K562 (cell line): Measurements from ENCODE around the gene APOC1. TPM values are rescaled to one million over a fixed set of nuclear protein-coding genes. Genes with fewer than 3 reads are reported as not detected.

Source experiments
- ARID1B ChIP-seq: fragments of 450-650 bp; IDR thresholded peaks from 2 replicates; pipeline ENCODE4 v1.6.1; 2016; ENCODE audit warnings: antibody characterized with exemption, mild to moderate bottlenecking, inconsistent platforms
- BACH1 ChIP-seq: fragments of 200-800 bp; sonication (Bioruptor generic); IDR thresholded peaks from 2 replicates; pipeline ENCODE4 v1.6.1; 2016; ENCODE audit warnings: missing genetic modification characterization, missing compliant biosample characterization
- CBFA2T3 ChIP-seq: fragments of 450-650 bp; IDR thresholded peaks from 2 replicates; pipeline ENCODE4 v1.6.1; 2017
- CEBPZ ChIP-seq: fragments of 150-350 bp; IDR thresholded peaks from 2 replicates; pipeline ENCODE4 v1.6.1; 2014; ENCODE audit warnings: low read depth, mild to moderate bottlenecking, low read length, borderline replicate concordance
- DEAF1 ChIP-seq: fragments of 450-650 bp; formaldehyde crosslinking; IDR thresholded peaks from 2 replicates; pipeline ENCODE4 v1.4.0; 2020; ENCODE audit warnings: mild to moderate bottlenecking, moderate library complexity
- EGR1 ChIP-seq: fragments of 450-650 bp; conservative IDR thresholded peaks from 2 replicates; pipeline ENCODE4 v1.6.1; 2017; ENCODE audit warnings: mild to moderate bottlenecking
- ESRRB ChIP-seq: fragments of 250-450 bp; sonication (Bioruptor Pico); IDR thresholded peaks from 2 replicates; pipeline ENCODE4 v1.5.0; 2020; ENCODE audit warnings: mild to moderate bottlenecking, moderate library complexity, borderline replicate concordance
- EWSR1 ChIP-seq: fragments of 450-650 bp; IDR thresholded peaks from 2 replicates; pipeline ENCODE4 v1.6.1; 2018; ENCODE audit warnings: borderline replicate concordance, mild to moderate bottlenecking, low read depth, moderate library complexity; ENCODE audit not compliant: partially characterized antibody
- L3MBTL2 ChIP-seq: fragments of 450-650 bp; IDR thresholded peaks from 2 replicates; pipeline ENCODE4 v1.6.1; 2016; ENCODE audit warnings: mild to moderate bottlenecking, moderate library complexity
- MCM2 ChIP-seq: fragments of 450-650 bp; IDR thresholded peaks from 2 replicates; pipeline ENCODE4 v1.6.1; 2017; ENCODE audit warnings: low read depth, mild to moderate bottlenecking
- OTX1 ChIP-seq: fragments of 450-650 bp; formaldehyde crosslinking; IDR thresholded peaks from 2 replicates; pipeline ENCODE4 v1.4.0; 2022; ENCODE audit warnings: mild to moderate bottlenecking
- POLR2AphosphoS5 ChIP-seq: IDR thresholded peaks from 2 replicates; pipeline ENCODE4 v1.6.1; 2011; ENCODE audit warnings: mild to moderate bottlenecking, low read depth, low read length, moderate library complexity; ENCODE audit not compliant: control insufficient read depth, insufficient read depth
- RBM34 ChIP-seq: fragments of 200-400 bp; formaldehyde crosslinking; IDR thresholded peaks from 2 replicates; pipeline ENCODE4 v1.6.1; 2018; ENCODE audit warnings: low read length, borderline replicate concordance; ENCODE audit not compliant: insufficient read depth
- RHOXF2B ChIP-seq: fragments of 250-450 bp; sonication (Bioruptor Pico); conservative IDR thresholded peaks from 2 replicates; pipeline ENCODE4 v1.5.1; 2021
- SOX6 ChIP-seq: fragments of 450-650 bp; IDR thresholded peaks from 2 replicates; pipeline ENCODE4 v1.6.1; 2014; ENCODE audit warnings: mild to moderate bottlenecking
- TCFL5 ChIP-seq: fragments of 250-450 bp; sonication (Bioruptor Pico); conservative IDR thresholded peaks from 2 replicates; pipeline ENCODE4 v1.6.1; 2021; ENCODE audit warnings: mild to moderate bottlenecking, moderate library complexity, matching md5 sums
- TFAM ChIP-seq: fragments of 250-450 bp; sonication (Bioruptor Pico); conservative IDR thresholded peaks from 2 replicates; pipeline ENCODE4 v1.5.0; 2021; ENCODE audit warnings: mild to moderate bottlenecking, moderate library complexity
- ZNF121 ChIP-seq: sonication (generic); formaldehyde crosslinking; conservative IDR thresholded peaks from 2 replicates; pipeline ENCODE4 v1.8.0; 2022; ENCODE audit warnings: missing genetic modification reagents
- ZNF324 ChIP-seq: fragments of 250-450 bp; sonication (Bioruptor Pico); IDR thresholded peaks from 2 replicates; pipeline ENCODE4 v1.4.0; 2020; ENCODE audit warnings: mild to moderate bottlenecking
- ZNF398 ChIP-seq: fragments of 250-450 bp; sonication (Bioruptor Pico); IDR thresholded peaks from 2 replicates; pipeline ENCODE4 v1.8.0; 2021; ENCODE audit warnings: moderate library complexity, mild to moderate bottlenecking, inconsistent platforms
- ZNF511 ChIP-seq: sonication (generic); formaldehyde crosslinking; IDR thresholded peaks from 2 replicates; pipeline ENCODE4 v1.8.0; 2022; ENCODE audit warnings: mild to moderate bottlenecking, missing genetic modification reagents
- polyA plus RNA-seq, 8 experiments: library from polyadenylated mRNA; depleted of rRNA in 4 of 8; stranded (reverse) in 5 of 8; unstranded in 3 of 8; fragments of >200 nt; fragmentation: Nextera tagmentation in 2 of 8; fragmentation: Illumina TruSeq in 1 of 8; extraction: Ambion mirVana in 2 of 8; extraction: Trizol in 1 of 8; gene quantifications; 2 replicates each; pipeline versions ENCODE4 v1.2.1 to v1.2.3, GENCODE V29; 2011 to 2014; ENCODE audit warnings: inconsistent platforms in 1 of 8, missing spikeins in 1 of 8
- total RNA-seq, 7 experiments: library from RNA; depleted of rRNA in 6 of 7; stranded (reverse); fragments of >200 nt in 6 of 7; fragmentation: Illumina TruSeq in 2 of 7; extraction: Trizol in 2 of 7; gene quantifications; 2 replicates each; pipeline versions ENCODE4 v1.2.1 to v1.2.3, GENCODE V29; 2011 to 2021; ENCODE audit warnings: low replicate concordance in 1 of 7

Gene APOC1
- total and polyA plus RNA-seq, 9 of the 15 experiments (the other 6 are each of a cell fraction or from before 2014, with no cell fraction given), result 115 to 408 (median 220) TPM

GRCh38 chr19:44909775-44910174 is 4.6 kb upstream of the APOC1 start (continued):
- TF ChIP-seq TCFL5 (CRISPR knock-in tag) (no peak), EGR1 (no peak), SOX6 (no peak), EWSR1 (no peak), CBFA2T3 (peak; percentile 66), ZNF511 (0 out of 2 replicates have a peak, but pooled peaks have one; percentile 27), ZNF121 (CRISPR knock-in tag) (peak; percentile 89), ZNF324 (CRISPR knock-in tag) (no peak), BACH1 (tag) (no peak), CEBPZ (no peak), ESRRB (CRISPR knock-in tag) (no peak), OTX1 (CRISPR knock-in tag) (no peak), ARID1B (peak; percentile 61), TFAM (CRISPR knock-in tag) (no peak), DEAF1 (CRISPR knock-in tag) (no peak), POLR2AphosphoS5 (0 out of 2 replicates have a peak, but pooled peaks have one; percentile 20), RHOXF2B (CRISPR knock-in tag) (no peak), RBM34 (no peak), ZNF398 (CRISPR knock-in tag) (no peak), L3MBTL2 (no peak), MCM2 (no peak)
